Right atrium auricular region (tissue), 2 donors: ENCODE data around the gene PRDM2. TPM values are rescaled to one million over a fixed set of nuclear protein-coding genes. Genes with fewer than 3 reads are reported as not detected.

Source experiments
- DNase-seq: peaks from one replicate; pipeline ENCODE4 v3.0.0-alpha.2; 2019; ENCODE audit warnings: low spot score
- H3K27ac ChIP-seq, 2 donors: fragments of 200-600 bp; sonication (generic); 1 replicate in 1 of 2; 2 replicates in 1 of 2; pipeline ENCODE4 v1.5.1; 2016 to 2019
- H3K27me3 ChIP-seq, 2 donors: fragments of 200-600 bp; sonication (generic); one replicate each; pipeline versions ENCODE4 v1.5.1 to v1.6.0; 2017 to 2019
- H3K36me3 ChIP-seq: fragments of 200-600 bp; sonication (generic); one replicate; pipeline ENCODE4 v1.5.1; 2016
- H3K4me1 ChIP-seq, 2 donors: fragments of 200-600 bp; sonication (generic); one replicate each; pipeline versions ENCODE4 v1.5.1 to v1.6.0; 2017 to 2019
- H3K4me3 ChIP-seq, 2 donors: fragments of 200-600 bp; sonication (generic); 1 replicate in 1 of 2; 2 replicates in 1 of 2; pipeline ENCODE4 v1.5.1; 2017 to 2019; ENCODE audit warnings: mild to moderate bottlenecking in 1 of 2, moderate library complexity in 1 of 2
- H3K9me3 ChIP-seq, 2 donors: fragments of 200-600 bp; sonication (generic); one replicate each; pipeline ENCODE4 v1.5.1; 2019
- total RNA-seq, 2 donors: library from RNA; depleted of rRNA; stranded (reverse); fragments of >200 nt; gene quantifications; one replicate each; pipeline ENCODE4 v1.1.0, GENCODE V29; 2016
- TF ChIP-seq, protein P1 (sequence below), 2 donors: fragments of 200-600 bp; sonication (generic); IDR thresholded peaks; one replicate each; pipeline ENCODE4 v1.5.1; 2019; ENCODE audit warnings: antibody characterized with exemption in 2 of 2

PRDM2 gene
- total RNA-seq, 2 donors from 2014 or later = 20.5 to 22.8 TPM

- Histone ChIP-seq H3K9me3 (no peaks in the 10 kb centered on the region), H3K27me3 (no peaks in the 10 kb centered on the region), H3K36me3 (no peaks in the 10 kb centered on the region), H3K4me1 (no peaks in the 10 kb centered on the region), H3K4me3 (no peak overlapping the region), H3K27ac (no peak overlapping the region)
- DNase-seq = peak; percentile 49
- TF ChIP-seq, protein P1, sequence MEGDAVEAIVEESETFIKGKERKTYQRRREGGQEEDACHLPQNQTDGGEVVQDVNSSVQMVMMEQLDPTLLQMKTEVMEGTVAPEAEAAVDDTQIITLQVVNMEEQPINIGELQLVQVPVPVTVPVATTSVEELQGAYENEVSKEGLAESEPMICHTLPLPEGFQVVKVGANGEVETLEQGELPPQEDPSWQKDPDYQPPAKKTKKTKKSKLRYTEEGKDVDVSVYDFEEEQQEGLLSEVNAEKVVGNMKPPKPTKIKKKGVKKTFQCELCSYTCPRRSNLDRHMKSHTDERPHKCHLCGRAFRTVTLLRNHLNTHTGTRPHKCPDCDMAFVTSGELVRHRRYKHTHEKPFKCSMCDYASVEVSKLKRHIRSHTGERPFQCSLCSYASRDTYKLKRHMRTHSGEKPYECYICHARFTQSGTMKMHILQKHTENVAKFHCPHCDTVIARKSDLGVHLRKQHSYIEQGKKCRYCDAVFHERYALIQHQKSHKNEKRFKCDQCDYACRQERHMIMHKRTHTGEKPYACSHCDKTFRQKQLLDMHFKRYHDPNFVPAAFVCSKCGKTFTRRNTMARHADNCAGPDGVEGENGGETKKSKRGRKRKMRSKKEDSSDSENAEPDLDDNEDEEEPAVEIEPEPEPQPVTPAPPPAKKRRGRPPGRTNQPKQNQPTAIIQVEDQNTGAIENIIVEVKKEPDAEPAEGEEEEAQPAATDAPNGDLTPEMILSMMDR (IDR thresholded peaks at IDR 0.05) = no peak
Observed at GRCh38 chr1:13829152-13829769, 129.3 kb downstream of the PRDM2 start.

DNA sequence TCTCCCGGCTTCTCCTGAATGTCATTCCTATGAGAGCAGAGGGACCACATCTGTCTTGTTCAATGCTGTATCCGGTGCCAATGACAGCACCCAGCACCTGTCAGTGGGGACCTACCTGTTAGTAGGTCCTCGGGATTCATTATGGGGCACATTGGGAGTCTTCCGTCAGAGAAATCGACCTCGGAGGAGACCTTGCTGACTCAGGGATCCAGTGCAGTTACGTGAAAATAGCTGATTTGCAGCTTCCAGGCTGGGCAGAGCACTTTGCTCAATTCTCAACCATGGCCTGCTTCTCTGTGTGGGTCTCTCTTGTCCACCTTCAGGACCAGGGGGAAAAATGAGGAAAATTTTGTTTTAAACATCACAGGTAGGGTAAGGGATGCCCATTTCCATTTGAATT, 130.2 kb downstream of the PRDM2 start:
- TF ChIP-seq, protein P1 (IDR thresholded peaks at IDR 0.05) = no peak
- Histone ChIP-seq H3K27me3 (no peaks in the 10 kb centered on the region), H3K4me3 (no peak overlapping the region), H3K4me1 (no peaks in the 10 kb centered on the region), H3K36me3 (no peaks in the 10 kb centered on the region), H3K27ac (no peak overlapping the region), H3K9me3 (no peaks in the 10 kb centered on the region)
- DNase-seq = peak; percentile 28

- H3K27me3 ChIP-seq = no peaks in the 10 kb centered on the region
- no peaks in the 10 kb centered on the region for H3K36me3 ChIP-seq
- peak; percentile 67 for DNase-seq
- TF ChIP-seq, protein P1 (IDR thresholded peaks at IDR 0.05) = no peak
- no peak overlapping the region for H3K27ac ChIP-seq
- H3K9me3 ChIP-seq = no peaks in the 10 kb centered on the region
- H3K4me1 ChIP-seq = no peaks in the 10 kb centered on the region
- no peak overlapping the region for H3K4me3 ChIP-seq
Observed at GRCh38 chr1:13830616-13831280, 130.8 kb downstream of the PRDM2 start.

DNA sequence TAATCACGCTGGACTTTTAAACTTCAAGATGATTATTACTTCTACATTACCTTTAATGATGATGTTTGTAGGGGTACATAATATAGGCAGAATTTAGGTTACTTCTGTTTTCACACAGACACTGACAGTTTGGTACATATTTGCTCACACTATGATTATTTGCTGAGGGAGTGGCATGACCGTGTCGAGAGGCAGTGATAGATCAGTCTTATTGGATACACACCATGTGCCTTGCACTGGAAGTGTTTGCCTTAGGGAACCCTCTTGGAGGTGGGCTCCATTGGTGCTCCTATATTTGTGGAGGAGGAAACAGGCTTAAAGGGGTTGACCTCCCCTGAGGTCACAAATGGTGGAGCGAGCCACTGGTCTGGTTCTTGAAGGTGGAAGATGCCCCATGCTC, 132.1 kb downstream of the PRDM2 start:
- Histone ChIP-seq H3K27ac (no peak overlapping the region), H3K27me3 (no peaks in the 10 kb centered on the region), H3K36me3 (no peaks in the 10 kb centered on the region), H3K4me3 (no peak overlapping the region), H3K9me3 (no peaks in the 10 kb centered on the region), H3K4me1 (no peaks in the 10 kb centered on the region)
- no peak for DNase-seq
- TF ChIP-seq, protein P1 (IDR thresholded peaks at IDR 0.05) = no peak

GRCh38 chr1:13832536-13832935, 132.5 kb downstream of the PRDM2 start:
- Histone ChIP-seq H3K36me3 (no peaks in the 10 kb centered on the region), H3K27ac (no peak overlapping the region), H3K4me1 (no peaks in the 10 kb centered on the region), H3K9me3 (no peaks in the 10 kb centered on the region), H3K4me3 (no peak overlapping the region), H3K27me3 (no peaks in the 10 kb centered on the region)
- TF ChIP-seq, protein P1 (IDR thresholded peaks at IDR 0.05) = no peak
- peak; percentile 40 for DNase-seq
